ENCODE data around the gene MAPT. TPM values are rescaled to one million over a fixed set of nuclear protein-coding genes. Genes with fewer than 3 reads are reported as not detected.
"Not testable (repeated sequence)": the region's sequence is repeated elsewhere in the genome, so short reads cannot be mapped to it uniquely, and the experiment has no call there.

The MAPT gene
- total RNA-seq, 1 donor from 2014 or later: 0.07 TPM

GRCh38 chr17:45900136-45900535, 5.8 kb downstream of the MAPT start:
- DNase-seq (ENCODE audit: low read depth, low spot score): no peak

- no peak for DNase-seq (ENCODE audit: low read depth, low spot score)
Measured at GRCh38 chr17:45900723-45901415, 6.5 kb downstream of the MAPT start.

GRCh38 chr17:45902892-45903346, 8.6 kb downstream of the MAPT start:
- DNase-seq (ENCODE audit: low read depth, low spot score): no peak

GRCh38 chr17:45904866-45905265, 10.5 kb downstream of the MAPT start:
- no peak for DNase-seq (ENCODE audit: low read depth, low spot score)

GRCh38 chr17:45905814-45906213, 11.5 kb downstream of the MAPT start:
- no peak for DNase-seq (ENCODE audit: low read depth, low spot score)

GRCh38 chr17:45906237-45906636, 11.9 kb downstream of the MAPT start:
- no peak for DNase-seq (ENCODE audit: low read depth, low spot score)

GRCh38 chr17:45906927-45907622, 12.7 kb downstream of the MAPT start:
- DNase-seq (ENCODE audit: low read depth, low spot score): no peak

GRCh38 chr17:45907750-45908395, 13.5 kb downstream of the MAPT start:
- DNase-seq (ENCODE audit: low read depth, low spot score): no peak

- no peak for DNase-seq (ENCODE audit: low read depth, low spot score)
Measured at GRCh38 chr17:45908460-45908859, 14.1 kb downstream of the MAPT start.

GRCh38 chr17:45908935-45909334, 14.6 kb downstream of the MAPT start:
- DNase-seq (ENCODE audit: low read depth, low spot score): no peak

- no peak for DNase-seq (ENCODE audit: low read depth, low spot score)
Measured at GRCh38 chr17:45910667-45911066, 16.3 kb downstream of the MAPT start.

GRCh38 chr17:45912319-45912718, 18.0 kb downstream of the MAPT start:
- no peak for DNase-seq (ENCODE audit: low read depth, low spot score)

GRCh38 chr17:45913030-45913429, 18.7 kb downstream of the MAPT start:
- DNase-seq (ENCODE audit: low read depth, low spot score): not testable (repeated sequence)

- DNase-seq (ENCODE audit: low read depth, low spot score): no peak
Measured at GRCh38 chr17:45914047-45914717, 19.8 kb downstream of the MAPT start.

- DNase-seq (ENCODE audit: low read depth, low spot score): no peak
Measured at GRCh38 chr17:45915263-45915662, 20.9 kb downstream of the MAPT start.

GRCh38 chr17:45917081-45917480, 22.7 kb downstream of the MAPT start:
- no peak for DNase-seq (ENCODE audit: low read depth, low spot score)

GRCh38 chr17:45918241-45918745, 23.9 kb downstream of the MAPT start:
- no peak for DNase-seq (ENCODE audit: low read depth, low spot score)

GRCh38 chr17:45919136-45919535, 24.8 kb downstream of the MAPT start:
- DNase-seq (ENCODE audit: low read depth, low spot score): no peak

GRCh38 chr17:45920083-45920482, 25.7 kb downstream of the MAPT start:
- no peak for DNase-seq (ENCODE audit: low read depth, low spot score)

- DNase-seq (ENCODE audit: low read depth, low spot score): no peak
Measured at GRCh38 chr17:45923511-45924268, 29.3 kb downstream of the MAPT start.

GRCh38 chr17:45924332-45924820, 30.0 kb downstream of the MAPT start:
- DNase-seq (ENCODE audit: low read depth, low spot score): no peak

Data from pulmonary artery endothelial cell (primary cell).